HG02588 (cell line): ENCODE results near the gene ACTN2.

Experiments
- ATAC-seq: cut with Tn5 transposase; IDR thresholded peaks from one replicate; pipeline ENCODE4 v1.9.1; 2021; ENCODE audit warnings: mild to moderate bottlenecking, moderate library complexity; ENCODE audit not compliant: unreplicated experiment

ACTN2 gene

GRCh38 chr1:236812334-236813030 is 126.2 kb downstream of the ACTN2 start:
- no peak for ATAC-seq
